Spleen (tissue), 7 donors: ENCODE measurements around the gene SLC22A4.

Experiments
- POLR2A ChIP-seq, 3 donors: fragments of 450-650 bp; IDR thresholded peaks; one replicate each; pipeline ENCODE4 v1.5.1; 2017; ENCODE audit warnings: antibody characterized with exemption in 3 of 3, mild to moderate bottlenecking in 1 of 3
- POLR2AphosphoS5 ChIP-seq, 3 donors: sonication (generic); formaldehyde crosslinking; IDR thresholded peaks; one replicate each; pipeline ENCODE4 v1.5.1; 2017; ENCODE audit warnings: antibody characterized with exemption in 3 of 3
- TF ChIP-seq, protein P1 (sequence below), 11 experiments: fragments of 200-600 bp in 7 of 11; fragments of 450-650 bp in 4 of 11; sonication (generic) in 4 of 11; IDR thresholded peaks in 8 of 11; conservative IDR thresholded peaks in 3 of 11; 1 replicate in 7 of 11; 2 replicates in 4 of 11; pipeline versions ENCODE4 v1.4.0 to v1.8.0; 2016 to 2021; ENCODE audit warnings: antibody characterized with exemption in 11 of 11, inconsistent platforms in 4 of 11, mild to moderate bottlenecking in 1 of 11
- donor health status: DM: no; HTN: no; CAD: no; lungs with moderate emphysema.
- donor health status: DM: no; HTN: no; CAD: no.
- donor health status: DM: no; HTN: no; CAD: no.

GRCh38 chr5:132260051-132260450, 34.1 kb upstream of the SLC22A4 start:
- TF ChIP-seq, protein P1, sequence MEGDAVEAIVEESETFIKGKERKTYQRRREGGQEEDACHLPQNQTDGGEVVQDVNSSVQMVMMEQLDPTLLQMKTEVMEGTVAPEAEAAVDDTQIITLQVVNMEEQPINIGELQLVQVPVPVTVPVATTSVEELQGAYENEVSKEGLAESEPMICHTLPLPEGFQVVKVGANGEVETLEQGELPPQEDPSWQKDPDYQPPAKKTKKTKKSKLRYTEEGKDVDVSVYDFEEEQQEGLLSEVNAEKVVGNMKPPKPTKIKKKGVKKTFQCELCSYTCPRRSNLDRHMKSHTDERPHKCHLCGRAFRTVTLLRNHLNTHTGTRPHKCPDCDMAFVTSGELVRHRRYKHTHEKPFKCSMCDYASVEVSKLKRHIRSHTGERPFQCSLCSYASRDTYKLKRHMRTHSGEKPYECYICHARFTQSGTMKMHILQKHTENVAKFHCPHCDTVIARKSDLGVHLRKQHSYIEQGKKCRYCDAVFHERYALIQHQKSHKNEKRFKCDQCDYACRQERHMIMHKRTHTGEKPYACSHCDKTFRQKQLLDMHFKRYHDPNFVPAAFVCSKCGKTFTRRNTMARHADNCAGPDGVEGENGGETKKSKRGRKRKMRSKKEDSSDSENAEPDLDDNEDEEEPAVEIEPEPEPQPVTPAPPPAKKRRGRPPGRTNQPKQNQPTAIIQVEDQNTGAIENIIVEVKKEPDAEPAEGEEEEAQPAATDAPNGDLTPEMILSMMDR (IDR thresholded peaks at IDR 0.05 in 8 of 11, conservative IDR thresholded peaks at IDR 0.05 in 3 of 11) = no peak
- TF ChIP-seq POLR2A (IDR thresholded peaks at IDR 0.05) = no peak
- TF ChIP-seq POLR2AphosphoS5 (IDR thresholded peaks at IDR 0.05) = no peak
